ENCODE measurements around the gene ZMYM1.

The ZMYM1 gene

GRCh38 chr1:35079003-35079930 lies at the start of gene ZMYM1:
ZMYM1 (plus strand) TSS chr1:35079385; CDS start chr1:35093988, 14,603 bp downstream.
- Mint-ChIP-seq H3K9me3 (peaks cover 0 to 9% of the 10 kb centered on the region in 2 donors), H3K4me3 (peak within 1 kb of the TSS; percentile 91 to 92), H3K27me3 (peaks cover 18% of the 10 kb centered on the region), H3K4me1 (peaks cover 48% of the 10 kb centered on the region), H3K27ac (peak within 1 kb of the TSS; percentile 97 to 99)
- DNase-seq = peak; percentile 84 to 92
- ATAC-seq = peak; percentile 99

GRCh38 chr1:35029761-35030160 lies 49.4 kb upstream of the ZMYM1 start:
- DNase-seq = no peak
- Mint-ChIP-seq H3K27ac (peak overlapping the region in 1 of 2 donors; percentile 46), H3K4me1 (peaks cover 31% of the 10 kb centered on the region), H3K4me3 (peak overlapping the region; percentile 96 to 100), H3K9me3 (peaks cover 12 to 14% of the 10 kb centered on the region in 2 donors), H3K27me3 (no peaks in the 10 kb centered on the region)
- ATAC-seq = no peak

DNA sequence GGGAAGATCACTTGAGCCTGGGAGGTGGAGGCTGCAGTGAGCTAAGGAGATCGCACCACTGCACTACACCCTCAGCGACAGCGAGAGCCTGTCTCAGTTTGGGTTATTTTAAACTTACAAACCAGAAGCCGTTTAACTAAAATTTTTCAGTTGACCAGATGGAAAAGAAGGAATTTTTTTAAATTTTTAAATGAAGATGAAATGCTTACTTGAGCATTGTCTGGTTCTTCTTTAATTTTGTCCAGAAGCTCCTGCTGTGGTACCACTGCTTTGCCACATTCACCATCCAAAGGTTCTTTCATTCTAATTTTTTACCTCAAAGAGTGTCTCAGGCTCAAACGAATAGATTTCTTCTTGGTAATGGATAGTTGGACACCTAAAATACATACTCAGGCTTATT lies 48.8 kb upstream of the ZMYM1 start:
- no peak for ATAC-seq
- H3K4me1 Mint-ChIP-seq = peaks cover 29% of the 10 kb centered on the region
- no peaks in the 10 kb centered on the region for H3K27me3 Mint-ChIP-seq
- no peak for DNase-seq
- peak overlapping the region; percentile 46 to 97 for H3K27ac Mint-ChIP-seq
- peak overlapping the region; percentile 96 to 100 for H3K4me3 Mint-ChIP-seq
- peaks cover 12 to 14% of the 10 kb centered on the region in 2 donors for H3K9me3 Mint-ChIP-seq

- Mint-ChIP-seq H3K9me3 (peaks cover 12 to 14% of the 10 kb centered on the region in 2 donors), H3K27me3 (no peaks in the 10 kb centered on the region), H3K4me3 (peak overlapping the region; percentile 96 to 100), H3K4me1 (peaks cover 24% of the 10 kb centered on the region), H3K27ac (peak overlapping the region; percentile 97 to 98)
- ATAC-seq (peak; percentile 73), DNase-seq (peak; percentile 40 to 51)
These were observed 48.3 kb upstream of the ZMYM1 start for GRCh38 chr1:35030756-35031446.

DNA sequence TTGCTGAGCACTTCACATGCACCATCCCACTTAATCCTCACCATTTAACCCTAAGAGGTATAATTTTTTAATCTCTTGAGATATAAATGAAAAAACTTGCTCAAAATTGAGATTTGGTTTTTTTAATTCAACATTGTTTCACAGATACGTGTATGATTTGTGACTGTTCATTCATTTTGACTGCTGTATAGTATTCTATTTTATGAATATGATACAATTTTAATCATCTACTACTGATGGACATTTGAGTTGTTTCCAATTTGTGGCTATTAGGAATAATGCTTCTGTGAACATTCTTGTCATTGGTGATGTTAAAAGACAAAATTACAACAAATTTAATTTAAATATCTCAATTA lies 46.8 kb upstream of the ZMYM1 start:
- Mint-ChIP-seq H3K9me3 (peaks cover 12 to 14% of the 10 kb centered on the region in 2 donors), H3K27me3 (no peaks in the 10 kb centered on the region), H3K27ac (no peak overlapping the region), H3K4me1 (peaks cover 15% of the 10 kb centered on the region), H3K4me3 (peak overlapping the region; percentile 30 to 100)
- ATAC-seq (no peak), DNase-seq (no peak)

- no peaks in the 10 kb centered on the region for H3K27me3 Mint-ChIP-seq
- DNase-seq (no peak), ATAC-seq (no peak)
- H3K27ac Mint-ChIP-seq = no peak overlapping the region
- no peak overlapping the region for H3K4me3 Mint-ChIP-seq
- H3K4me1 Mint-ChIP-seq = peaks cover 18% of the 10 kb centered on the region
- peaks cover 12 to 14% of the 10 kb centered on the region in 2 donors for H3K9me3 Mint-ChIP-seq
These were observed 45.8 kb upstream of the ZMYM1 start for GRCh38 chr1:35033346-35033745.

DNA sequence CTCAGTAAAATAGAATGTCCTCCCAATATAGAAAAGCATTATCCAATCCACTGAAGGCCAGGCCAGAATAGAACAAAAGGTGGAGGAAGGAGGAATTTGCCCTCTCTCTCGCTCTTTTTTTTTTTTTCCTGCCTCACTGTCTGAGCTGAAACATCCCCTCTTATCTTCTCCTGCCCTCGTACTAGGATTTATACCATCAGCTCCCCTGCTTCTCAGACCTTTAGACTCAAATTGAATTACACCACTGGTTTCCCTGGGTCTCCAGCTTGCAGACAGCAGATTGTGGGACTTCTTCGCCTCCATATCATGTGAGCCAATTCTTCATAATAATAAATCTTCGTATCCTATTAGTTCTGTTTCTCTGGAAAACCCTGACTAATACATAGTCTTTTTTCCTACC lies 42.6 kb upstream of the ZMYM1 start:
- DNase-seq = no peak
- Mint-ChIP-seq H3K27ac (no peak overlapping the region), H3K27me3 (no peaks in the 10 kb centered on the region), H3K4me1 (peaks cover 7% of the 10 kb centered on the region), H3K4me3 (no peak overlapping the region), H3K9me3 (peaks cover 12 to 14% of the 10 kb centered on the region in 2 donors)
- ATAC-seq = no peak

DNA sequence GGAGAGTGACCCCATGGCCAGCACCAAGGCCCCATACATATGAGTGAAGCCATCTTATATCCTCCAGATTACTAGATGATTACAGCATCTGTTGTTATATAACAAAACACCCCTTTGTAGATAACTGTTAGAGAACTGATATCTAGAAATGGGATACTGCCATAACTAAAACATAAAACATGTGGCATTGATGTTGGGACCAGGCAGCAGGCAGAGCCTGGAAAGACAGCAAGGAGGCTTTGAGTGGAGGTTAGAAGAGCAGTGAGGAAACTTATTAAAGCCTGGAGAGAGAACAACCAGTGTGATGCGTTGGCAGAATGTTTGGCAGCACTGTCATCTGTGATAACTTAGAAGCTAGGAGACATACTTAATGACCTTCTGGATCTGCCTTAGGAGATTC lies 42.0 kb upstream of the ZMYM1 start:
- H3K4me1 Mint-ChIP-seq = peaks cover 7% of the 10 kb centered on the region
- peaks cover 12 to 14% of the 10 kb centered on the region in 2 donors for H3K9me3 Mint-ChIP-seq
- H3K4me3 Mint-ChIP-seq = no peak overlapping the region
- DNase-seq (no peak), ATAC-seq (no peak)
- H3K27ac Mint-ChIP-seq = no peak overlapping the region
- H3K27me3 Mint-ChIP-seq = no peaks in the 10 kb centered on the region

- H3K27ac Mint-ChIP-seq = no peak overlapping the region
- H3K27me3 Mint-ChIP-seq = no peaks in the 10 kb centered on the region
- no peak overlapping the region for H3K4me3 Mint-ChIP-seq
- H3K9me3 Mint-ChIP-seq = peaks cover 3 to 4% of the 10 kb centered on the region in 2 donors
- no peak for ATAC-seq
- H3K4me1 Mint-ChIP-seq = peaks cover 7% of the 10 kb centered on the region
- DNase-seq = no peak
These were observed 40.5 kb upstream of the ZMYM1 start for GRCh38 chr1:35038723-35039122.

DNA sequence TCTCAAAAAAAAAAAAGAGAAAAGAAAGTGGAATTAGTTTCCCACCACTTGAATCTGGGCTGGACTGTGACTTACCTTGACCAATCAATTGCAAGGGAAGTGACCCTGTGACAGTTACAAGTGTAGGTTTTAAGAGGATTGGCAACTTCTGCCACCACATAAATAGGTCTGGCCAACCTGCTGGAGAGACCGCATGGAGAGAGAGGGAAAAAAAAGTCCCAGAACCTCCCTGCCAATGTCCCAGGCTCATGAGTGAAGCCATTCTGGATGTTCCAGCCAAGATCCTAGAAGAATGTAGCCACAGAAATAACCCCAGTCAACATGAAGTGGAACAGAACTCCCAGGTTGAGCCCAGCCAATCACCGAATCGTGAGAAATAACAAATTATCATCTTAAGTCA lies 35.7 kb upstream of the ZMYM1 start:
- peaks cover 5% of the 10 kb centered on the region for H3K4me1 Mint-ChIP-seq
- no peaks in the 10 kb centered on the region for H3K9me3 Mint-ChIP-seq
- ATAC-seq (no peak), DNase-seq (no peak)
- H3K27ac Mint-ChIP-seq = no peak overlapping the region
- no peak overlapping the region for H3K4me3 Mint-ChIP-seq
- no peaks in the 10 kb centered on the region for H3K27me3 Mint-ChIP-seq

GRCh38 chr1:35044431-35044830 lies 34.8 kb upstream of the ZMYM1 start:
- no peak for ATAC-seq
- H3K27me3 Mint-ChIP-seq = no peaks in the 10 kb centered on the region
- no peak overlapping the region for H3K27ac Mint-ChIP-seq
- DNase-seq = no peak
- H3K9me3 Mint-ChIP-seq = no peaks in the 10 kb centered on the region
- H3K4me3 Mint-ChIP-seq = no peak overlapping the region
- H3K4me1 Mint-ChIP-seq = peaks cover 9% of the 10 kb centered on the region

DNA sequence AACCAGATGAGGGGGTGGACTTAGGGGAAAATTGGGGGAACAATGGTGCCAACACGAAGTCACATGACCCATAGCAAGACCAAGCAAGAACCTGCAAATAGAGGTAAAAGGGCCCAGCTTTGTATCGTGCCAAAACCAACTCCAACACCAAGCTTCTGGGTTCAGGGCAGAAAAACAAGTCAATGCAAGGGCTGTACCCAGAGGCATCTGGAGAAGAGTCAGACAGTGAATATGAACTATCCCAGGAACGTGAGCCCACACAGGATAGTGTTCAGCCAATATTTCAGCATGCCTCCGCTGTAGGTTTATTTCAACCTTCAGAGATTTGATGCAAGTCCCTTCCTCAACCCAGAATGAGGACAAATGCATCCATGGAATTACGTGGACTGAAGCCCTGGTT lies 32.5 kb upstream of the ZMYM1 start:
- no peaks in the 10 kb centered on the region for H3K9me3 Mint-ChIP-seq
- no peak for ATAC-seq
- H3K27me3 Mint-ChIP-seq = peaks cover 5% of the 10 kb centered on the region
- peaks cover 10% of the 10 kb centered on the region for H3K4me1 Mint-ChIP-seq
- no peak for DNase-seq
- H3K27ac Mint-ChIP-seq = no peak overlapping the region
- no peak overlapping the region for H3K4me3 Mint-ChIP-seq

DNA sequence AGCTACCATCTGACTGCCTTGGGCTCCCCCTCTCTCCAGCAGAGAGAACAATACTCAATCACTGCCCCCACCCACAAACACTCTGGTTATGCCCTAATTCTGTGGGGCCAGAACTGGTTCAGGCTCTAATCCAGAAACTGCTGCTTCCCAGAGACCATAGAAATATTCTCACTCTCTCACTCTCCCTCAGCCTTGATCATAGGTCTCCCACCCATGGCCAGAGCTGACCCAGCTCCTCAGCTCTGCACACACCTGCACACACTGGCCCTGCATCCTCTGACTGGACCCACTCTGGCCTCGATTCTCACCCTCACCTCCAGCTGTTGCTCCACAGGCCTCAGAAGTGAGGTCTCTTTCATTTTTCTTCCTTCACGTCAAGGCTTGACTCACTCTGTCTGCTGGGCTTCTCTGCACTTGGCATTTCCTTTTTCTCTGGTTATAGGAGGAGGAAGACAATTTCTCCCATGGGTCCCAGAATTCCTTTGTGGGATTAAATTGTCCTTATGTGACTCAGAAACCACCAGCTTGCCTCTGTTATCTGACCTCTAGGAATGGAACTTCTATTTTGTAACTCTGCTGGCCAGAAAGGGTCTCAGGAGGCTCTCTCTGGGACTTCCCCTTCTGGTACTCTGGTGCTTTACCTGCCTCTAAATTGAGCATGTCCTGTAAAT lies 31.9 kb upstream of the ZMYM1 start:
- H3K4me3 Mint-ChIP-seq = no peak overlapping the region
- peak overlapping the region in 1 of 2 donors; percentile 2 for H3K27ac Mint-ChIP-seq
- H3K9me3 Mint-ChIP-seq = no peaks in the 10 kb centered on the region
- DNase-seq = no peak
- no peak for ATAC-seq
- H3K4me1 Mint-ChIP-seq = peaks cover 10% of the 10 kb centered on the region
- H3K27me3 Mint-ChIP-seq = peaks cover 10% of the 10 kb centered on the region

DNA sequence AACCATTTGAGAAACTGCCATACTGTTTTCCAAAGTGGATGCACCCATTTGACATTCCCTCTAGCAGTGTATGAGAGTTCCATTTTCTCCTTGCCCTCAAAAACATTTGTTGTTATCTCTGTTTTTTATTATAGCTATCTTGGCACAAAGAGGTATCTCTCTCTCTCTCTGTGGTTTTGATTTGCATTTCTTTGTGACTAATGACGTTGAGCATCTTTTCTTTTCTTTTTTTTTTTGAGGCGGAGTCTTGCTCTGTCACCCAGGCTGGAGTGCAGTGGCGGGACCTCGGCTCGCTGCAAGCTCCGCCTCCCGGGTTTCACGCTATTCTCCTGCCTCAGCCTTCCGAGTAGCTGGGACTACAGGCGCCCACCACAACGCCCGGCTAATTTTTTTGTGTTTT lies 30.1 kb upstream of the ZMYM1 start:
- no peaks in the 10 kb centered on the region for H3K9me3 Mint-ChIP-seq
- DNase-seq (no peak), ATAC-seq (no peak)
- H3K27me3 Mint-ChIP-seq = peaks cover 10% of the 10 kb centered on the region
- H3K4me3 Mint-ChIP-seq = no peak overlapping the region
- peaks cover 10% of the 10 kb centered on the region for H3K4me1 Mint-ChIP-seq
- no peak overlapping the region for H3K27ac Mint-ChIP-seq

DNA sequence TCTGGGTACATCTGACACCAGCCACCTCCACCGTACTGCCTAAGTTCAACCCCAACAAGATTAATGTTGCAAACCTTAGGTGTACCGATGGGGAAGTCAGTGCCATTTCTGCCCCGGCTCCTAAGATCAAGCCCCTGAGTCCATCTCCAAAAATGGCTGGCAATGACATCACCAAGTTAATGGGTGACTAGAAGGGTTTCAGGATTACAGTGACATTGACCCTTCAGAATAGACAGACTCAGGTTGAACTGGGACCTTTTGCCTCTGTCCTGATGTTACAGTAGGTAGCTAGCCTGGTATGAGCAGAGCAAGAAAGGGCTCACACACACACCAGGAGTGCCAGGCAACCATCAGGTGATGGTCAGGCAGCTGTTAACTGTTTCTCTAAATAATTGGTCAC lies 25.8 kb upstream of the ZMYM1 start:
- H3K9me3 Mint-ChIP-seq = peaks cover 0 to 11% of the 10 kb centered on the region in 2 donors
- ATAC-seq = no peak
- DNase-seq = no peak
- peaks cover 5% of the 10 kb centered on the region for H3K4me1 Mint-ChIP-seq
- peaks cover 30% of the 10 kb centered on the region for H3K27me3 Mint-ChIP-seq
- no peak overlapping the region for H3K4me3 Mint-ChIP-seq
- H3K27ac Mint-ChIP-seq = no peak overlapping the region

Measured in stimulated activated naive CD8-positive, alpha-beta T cell treated with anti-CD3 and anti-CD28 coated beads, Interleukin-15, amount 100 ng/mL, for 72 hours (primary cell).